Posterior vena cava (tissue), 2 donors: ENCODE measurements around the gene CLDN12. TPM values are rescaled to one million over a fixed set of nuclear protein-coding genes. Genes with fewer than 3 reads are reported as not detected.

Source experiments
- DNase-seq: peaks from one replicate; pipeline ENCODE4 v3.0.0-alpha.2; 2020; ENCODE audit warnings: low spot score
- intact Hi-C, 2 donors: fragments of 100-400 bp; cut with DNase I; formaldehyde crosslinking; loops; one replicate each; pipeline versions ENCODE4 v1.14.1 to v1.14.2; 2022 to 2023
- long read RNA-seq, 2 donors: library from polyadenylated mRNA; unstranded; transcript quantifications; one replicate each; pipeline ENCODE4 v2.0.0, GENCODE V29; 2020 to 2021
- total RNA-seq, 2 donors: library from RNA; stranded (reverse); fragmentation: NEBNext Ultra II Directional; extraction: Animal tissue kit (Norgen Biotek cat#: 25700); gene quantifications; one replicate each; pipeline ENCODE4 v1.2.1, GENCODE V29; 2021
- donor health status: DM: yes; HTN: yes; CAD: no.
- donor health status: DM: yes; HTN: yes; CAD: no.

CLDN12 gene
- total RNA-seq = 10 to 100 TPM; 25.2 to 37.4 TPM
- long read RNA-seq, donor 1, partial matches to known transcripts = 2 of 4 reads
- long read RNA-seq, donor 1, other reads (novel, unspliced or antisense) = 1 of 4 reads
- long read RNA-seq, donor 2, partial matches to known transcripts = 0 of 4 reads
- long read RNA-seq, donor 2, other reads (novel, unspliced or antisense) = 3 of 4 reads

GRCh38 chr7:90403174-90404113 lies at the start of gene CLDN12:
Gene CLDN12, plus strand, starts transcription at chr7:90403461. Its CDS starts 9,216 bp downstream, at chr7:90412677.
- intact Hi-C loops = no loop called here
- peak; percentile 94 for DNase-seq

GRCh38 chr7:90383422-90383821 lies 19.8 kb upstream of the CLDN12 start:
- intact Hi-C loops = no loop called here
- no peak for DNase-seq

- intact Hi-C loops = no loop called here
- no peak for DNase-seq
These were observed 19.4 kb upstream of the CLDN12 start for GRCh38 chr7:90383861-90384260.

GRCh38 chr7:90384433-90384832 lies 18.8 kb upstream of the CLDN12 start:
- intact Hi-C loops = no loop called here
- DNase-seq = no peak

GRCh38 chr7:90387470-90388240 lies 15.6 kb upstream of the CLDN12 start:
- intact Hi-C loops = no loop called here
- DNase-seq = no peak

GRCh38 chr7:90390926-90391325 lies 12.3 kb upstream of the CLDN12 start:
- DNase-seq = no peak
- intact Hi-C loops = no loop called here

- intact Hi-C loops = no loop called here
- no peak for DNase-seq
These were observed 11.8 kb upstream of the CLDN12 start for GRCh38 chr7:90391488-90391887.

GRCh38 chr7:90396420-90396819 lies 6.8 kb upstream of the CLDN12 start:
- intact Hi-C loops = no loop called here
- no peak for DNase-seq

GRCh38 chr7:90401989-90402388 lies 1.3 kb upstream of the CLDN12 start:
- intact Hi-C loops = no loop called here

GRCh38 chr7:90402785-90403173 lies 482 bp upstream of the CLDN12 start:
- no peak for DNase-seq
- intact Hi-C loops = no loop called here

More at GRCh38 chr7:90401989-90402388, 1.3 kb upstream of the CLDN12 start:
- DNase-seq = no peak

GRCh38 chr7:90404777-90405176 lies 1.5 kb downstream of the CLDN12 start:
- intact Hi-C loops = no loop called here

GRCh38 chr7:90407484-90407821 lies 4.2 kb downstream of the CLDN12 start:
- DNase-seq = no peak
- intact Hi-C loops = no loop called here

More at GRCh38 chr7:90404777-90405176, 1.5 kb downstream of the CLDN12 start:
- no peak for DNase-seq

- intact Hi-C loops = no loop called here
These were observed 4.9 kb downstream of the CLDN12 start for GRCh38 chr7:90408142-90408541.

GRCh38 chr7:90409667-90410066 lies 6.4 kb downstream of the CLDN12 start:
- DNase-seq = no peak
- intact Hi-C loops = no loop called here

More at GRCh38 chr7:90408142-90408541, 4.9 kb downstream of the CLDN12 start:
- no peak for DNase-seq

GRCh38 chr7:90411510-90411909 lies 8.2 kb downstream of the CLDN12 start:
- intact Hi-C loops = no loop called here
- no peak for DNase-seq

GRCh38 chr7:90412458-90413184 lies 9.4 kb downstream of the CLDN12 start:
- intact Hi-C loops = no loop called here
- DNase-seq = no peak

GRCh38 chr7:90413185-90413528 lies 9.9 kb downstream of the CLDN12 start:
- no peak for DNase-seq
- intact Hi-C loops = no loop called here

GRCh38 chr7:90421651-90422050 lies 18.4 kb downstream of the CLDN12 start:
- DNase-seq = no peak
- intact Hi-C loops = loop anchor here in 1 of 2 donors (10.0 kb wide), 1 partner anchor 267 kb away; the partner anchor contains the start of gene STEAP1

- DNase-seq = no peak
- intact Hi-C loops = loop anchor here in 1 of 2 donors (10.0 kb wide), 1 partner anchor 270 kb away; the partner anchor contains the start of gene STEAP1
These were observed 21.5 kb downstream of the CLDN12 start for GRCh38 chr7:90424720-90425119.
